Measurements from ENCODE around the gene DNAJC30.
"Not testable (repeated sequence)": the region's sequence is repeated elsewhere in the genome, so short reads cannot be mapped to it uniquely, and the experiment has no call there.

DNAJC30 gene

DNA sequence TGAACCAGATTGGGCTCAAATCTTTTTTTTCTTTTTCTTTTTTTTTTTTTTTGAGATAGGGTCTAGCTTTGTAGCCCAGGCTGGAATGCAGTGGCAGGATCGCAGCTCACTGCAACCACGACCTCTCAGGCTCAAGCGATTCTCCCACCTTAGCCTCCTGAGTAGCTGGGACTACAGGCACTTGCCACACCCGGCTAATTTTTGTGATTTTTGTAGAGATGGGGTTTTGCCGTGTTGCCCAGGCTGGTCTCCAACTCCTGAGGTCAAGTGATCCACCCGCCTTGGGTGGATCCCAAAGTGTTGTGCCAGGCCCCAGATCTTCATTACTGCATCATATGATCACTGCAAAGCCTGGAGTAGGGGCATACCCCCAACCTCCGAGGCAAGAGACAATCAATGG is 2.8 kb downstream of the DNAJC30 start:
- DNase-seq: no peak

- DNase-seq: no peak
Measured at GRCh38 chr7:73679709-73680108, 3.5 kb downstream of the DNAJC30 start.

DNA sequence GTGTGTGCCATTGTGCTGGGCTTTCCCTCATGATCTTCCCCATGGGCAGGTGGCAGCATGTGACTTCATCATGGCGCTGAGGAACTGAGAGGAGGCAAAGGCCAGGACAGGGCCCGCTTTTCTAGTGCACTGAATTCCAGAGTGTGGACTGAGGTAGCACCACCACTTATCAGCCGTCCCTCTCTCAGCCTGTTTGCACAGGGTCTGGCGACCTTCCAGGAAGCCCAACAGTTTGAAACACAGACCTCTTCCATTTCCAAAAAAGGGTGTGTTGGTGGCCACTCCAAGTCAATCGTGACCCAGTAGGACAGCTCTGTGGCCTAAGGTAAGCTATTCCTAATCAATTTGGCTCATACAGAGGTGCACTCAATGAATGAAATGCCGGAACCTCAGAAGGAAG is 4.4 kb downstream of the DNAJC30 start:
- DNase-seq: no peak

- not testable (repeated sequence) for DNase-seq
Measured at GRCh38 chr7:73676062-73676461, 7.2 kb downstream of the DNAJC30 start.

DNA sequence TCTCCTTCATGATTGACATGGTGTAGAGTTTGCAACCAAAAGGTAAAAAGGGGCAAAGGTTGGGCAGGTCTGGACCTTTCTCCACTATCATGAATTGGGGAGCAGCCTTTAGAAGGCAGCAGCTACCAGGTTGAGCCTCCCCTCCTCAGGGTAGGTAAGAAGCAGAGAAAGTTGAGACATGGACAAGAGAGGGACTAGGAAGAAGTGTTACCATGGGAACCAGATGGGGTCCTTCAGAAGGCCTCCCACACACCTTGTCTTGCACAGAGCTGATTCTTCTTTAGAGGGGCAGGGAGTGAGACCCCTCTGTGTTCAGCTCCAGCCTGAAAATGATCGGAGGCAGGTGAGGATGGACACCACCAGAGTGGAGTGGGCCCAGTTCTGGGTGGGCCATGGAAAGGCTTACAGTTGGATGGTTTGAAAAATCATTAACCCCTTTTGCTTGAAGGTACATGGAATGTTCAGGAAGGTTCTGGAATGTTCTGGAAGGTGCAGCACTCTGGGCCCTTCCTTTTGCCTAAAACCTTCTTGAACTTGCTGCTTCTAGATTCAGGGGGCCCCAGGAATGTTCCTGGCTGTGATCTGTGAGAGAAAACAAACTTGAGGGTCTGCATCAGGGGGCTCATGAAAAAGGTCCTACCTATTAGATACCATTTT is 8.7 kb downstream of the DNAJC30 start:
- no peak for DNase-seq

GRCh38 chr7:73671857-73672445 is 11.3 kb downstream of the DNAJC30 start:
- DNase-seq: no peak

GRCh38 chr7:73671322-73671661 is 12.0 kb downstream of the DNAJC30 start:
- no peak for DNase-seq

- no peak for DNase-seq
Measured at GRCh38 chr7:73669858-73670385, 13.3 kb downstream of the DNAJC30 start.

GRCh38 chr7:73669288-73669701 is 14.0 kb downstream of the DNAJC30 start:
- no peak for DNase-seq

DNA sequence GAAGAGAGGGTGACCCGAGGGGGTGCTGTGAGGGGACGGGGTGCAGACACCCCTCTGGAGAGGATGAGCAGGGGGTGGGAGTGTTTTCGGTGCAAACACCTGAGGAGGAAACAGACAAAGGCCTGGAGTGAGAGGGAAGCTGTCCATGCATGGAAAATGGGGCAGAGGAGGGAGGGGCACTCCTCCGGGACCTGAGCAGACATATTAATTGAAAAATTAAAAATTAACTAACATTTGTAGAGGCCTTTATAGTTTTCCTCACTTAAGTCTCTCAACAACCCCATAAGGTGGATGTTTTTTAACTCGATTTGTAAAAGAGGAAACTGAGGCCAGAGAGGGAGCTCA is 14.4 kb downstream of the DNAJC30 start:
- DNase-seq: no peak

- DNase-seq: peak; percentile 6
Measured at GRCh38 chr7:73668103-73668885, 15.0 kb downstream of the DNAJC30 start.

GRCh38 chr7:73667344-73668102 is 15.7 kb downstream of the DNAJC30 start, which contains the start of gene VPS37D:
Gene VPS37D (plus strand): TSS chr7:73667831. CDS start chr7:73667959, 128 bp downstream.
- peak; percentile 90 for DNase-seq

- DNase-seq: no peak
Measured at GRCh38 chr7:73663033-73663432, 20.2 kb downstream of the DNAJC30 start.

- not testable (repeated sequence) for DNase-seq
Measured at GRCh38 chr7:73660594-73660993, 22.7 kb downstream of the DNAJC30 start.

- DNase-seq: no peak
Measured at GRCh38 chr7:73659983-73660382, 23.3 kb downstream of the DNAJC30 start.

DNA sequence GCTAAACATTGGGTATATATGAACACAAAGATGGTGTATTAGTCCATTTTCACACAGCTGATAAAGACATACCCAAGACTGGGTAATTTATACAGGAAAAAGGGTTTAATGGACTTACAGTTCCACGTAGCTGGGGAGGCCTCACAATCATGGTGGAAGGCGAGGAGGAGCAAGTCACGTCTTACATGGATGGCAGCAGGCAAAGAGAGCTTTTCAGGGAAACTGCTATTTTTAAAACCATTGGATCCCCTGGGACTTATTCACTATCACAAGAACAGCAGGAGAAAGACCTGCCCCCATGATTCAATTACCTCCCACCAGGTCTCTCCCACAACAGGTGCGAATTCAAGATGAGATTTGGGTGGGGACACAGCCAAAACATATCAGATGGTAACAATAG is 27.9 kb downstream of the DNAJC30 start:
- not testable (repeated sequence) for DNase-seq

- DNase-seq: no peak
Measured at GRCh38 chr7:73652541-73652949, 30.7 kb downstream of the DNAJC30 start.

GRCh38 chr7:73650524-73650923 is 32.7 kb downstream of the DNAJC30 start:
- DNase-seq: no peak

DNA sequence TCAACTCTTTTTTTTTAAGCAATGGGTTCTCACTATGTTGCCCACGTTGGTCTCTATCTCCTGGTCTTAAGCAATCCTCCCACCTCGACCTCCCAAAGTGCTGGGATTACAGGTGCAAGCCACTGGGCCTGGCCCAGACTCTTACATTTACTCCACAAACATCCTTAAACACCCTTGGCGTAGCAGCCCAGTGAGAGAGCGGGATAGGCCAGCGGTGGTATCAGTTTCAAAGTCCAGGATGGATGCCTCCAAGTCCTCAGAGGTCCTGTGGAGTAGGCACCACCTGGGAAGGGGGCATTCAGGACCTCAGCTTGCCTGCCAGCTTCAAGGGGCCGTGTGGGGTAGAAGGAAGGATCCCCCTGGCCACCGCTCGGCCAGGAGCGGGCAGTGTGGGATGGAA is 33.7 kb downstream of the DNAJC30 start:
- DNase-seq: no peak

DNA sequence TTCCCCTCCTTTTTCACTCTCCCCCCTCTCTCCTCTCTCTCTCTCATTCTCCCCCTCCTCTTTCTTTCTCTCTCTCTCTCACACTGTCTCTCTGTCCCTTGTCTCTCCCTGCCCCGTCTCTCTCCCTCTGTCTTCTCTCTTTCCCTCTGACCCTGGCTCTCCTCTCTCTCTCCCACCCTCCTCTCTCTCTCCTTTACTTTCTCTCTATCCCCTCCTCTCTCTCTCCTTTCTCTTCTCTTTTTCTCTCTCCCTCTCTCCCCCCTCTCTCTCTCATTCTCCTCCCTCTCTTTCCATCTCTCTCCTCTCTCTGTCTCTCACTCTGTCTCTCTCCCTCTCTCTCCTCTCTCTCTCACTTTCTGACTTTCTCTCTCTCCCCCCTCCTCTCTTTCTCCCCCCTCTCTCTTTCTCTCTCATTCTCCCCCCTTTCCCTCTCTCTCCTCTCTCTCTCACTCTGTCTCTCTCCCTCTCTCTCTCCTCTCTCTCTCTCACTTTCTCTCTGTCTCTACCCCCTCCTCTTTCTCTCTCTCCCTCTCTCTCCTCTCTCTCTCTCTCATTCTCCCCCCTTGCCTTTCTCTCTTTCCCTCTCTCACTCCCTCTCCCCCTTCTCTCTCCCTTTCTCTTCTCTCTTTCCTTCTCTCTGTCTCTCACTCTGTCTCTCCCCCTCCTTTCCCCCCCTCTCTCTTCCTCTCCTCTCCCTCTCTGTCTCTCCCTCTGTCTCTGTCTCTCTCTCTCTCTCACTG is 34.5 kb downstream of the DNAJC30 start:
- no peak for DNase-seq

GRCh38 chr7:73647725-73648592 is 35.3 kb downstream of the DNAJC30 start:
- DNase-seq: no peak

All from fibroblast of skin of abdomen (primary cell).